Measurements from ENCODE around the gene WDR54. TPM values are rescaled to one million over a fixed set of nuclear protein-coding genes. Genes with fewer than 3 reads are reported as not detected.
A peak's percentile ranks its signal among the peaks of the same experiment; 100 is the strongest.
"Not testable (repeated sequence)": the region's sequence is repeated elsewhere in the genome, so short reads cannot be mapped to it uniquely, and the experiment has no call there.

The WDR54 gene
- total RNA-seq, 2 donors from 2014 or later, result 6.1 to 6.2 TPM

DNA sequence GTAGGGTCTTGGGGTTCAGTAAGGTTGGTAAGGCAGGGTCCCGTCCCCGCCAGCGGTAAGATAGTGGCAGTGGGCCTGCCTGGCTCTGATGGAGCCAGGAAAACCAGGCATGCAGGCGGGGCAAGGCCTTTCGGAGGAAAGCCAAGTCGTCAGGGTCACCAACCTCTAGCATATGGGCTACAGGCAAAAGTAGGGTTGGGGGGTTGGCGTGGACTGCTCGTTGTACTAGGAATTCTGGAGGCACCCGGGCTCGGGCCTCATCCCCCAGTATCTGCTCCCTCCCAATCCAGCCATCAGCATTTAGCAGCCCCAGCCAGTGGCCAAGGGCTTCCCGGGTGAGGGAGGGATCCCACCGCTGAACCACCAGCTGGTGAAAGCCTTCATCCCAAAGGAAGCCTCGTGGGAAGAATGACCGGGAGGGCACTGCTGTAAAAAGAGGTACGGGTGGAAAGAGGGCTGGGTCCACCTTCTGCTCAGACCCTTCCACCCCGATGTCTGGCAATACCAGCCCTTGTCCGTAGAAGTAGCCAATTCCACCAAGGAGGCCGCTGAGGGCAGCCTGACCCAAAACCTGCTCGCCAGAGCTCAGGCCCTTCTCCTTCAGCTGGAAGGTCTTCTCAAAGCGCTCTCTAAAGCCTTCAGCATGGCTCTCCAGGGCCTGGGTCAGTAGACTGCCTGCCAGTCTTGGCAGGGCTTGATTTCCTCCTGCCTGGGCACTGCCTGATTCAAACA, 40.7 kb downstream of the WDR54 start:
- Histone ChIP-seq H3K9me3 (no peaks in the 10 kb centered on the region), H3K4me3 (no peak overlapping the region), H3K36me3 (no peaks in the 10 kb centered on the region), H3K27me3 (replicated peaks; ENCODE audit: insufficient read depth) (no peaks in the 10 kb centered on the region), H3K27ac (no peak overlapping the region), H3K4me1 (ENCODE audit: control insufficient read depth in 1 of 2, low read depth in 2 of 2) (peaks cover 15 to 30% of the 10 kb centered on the region in 2 donors)
- TF ChIP-seq, protein P1, sequence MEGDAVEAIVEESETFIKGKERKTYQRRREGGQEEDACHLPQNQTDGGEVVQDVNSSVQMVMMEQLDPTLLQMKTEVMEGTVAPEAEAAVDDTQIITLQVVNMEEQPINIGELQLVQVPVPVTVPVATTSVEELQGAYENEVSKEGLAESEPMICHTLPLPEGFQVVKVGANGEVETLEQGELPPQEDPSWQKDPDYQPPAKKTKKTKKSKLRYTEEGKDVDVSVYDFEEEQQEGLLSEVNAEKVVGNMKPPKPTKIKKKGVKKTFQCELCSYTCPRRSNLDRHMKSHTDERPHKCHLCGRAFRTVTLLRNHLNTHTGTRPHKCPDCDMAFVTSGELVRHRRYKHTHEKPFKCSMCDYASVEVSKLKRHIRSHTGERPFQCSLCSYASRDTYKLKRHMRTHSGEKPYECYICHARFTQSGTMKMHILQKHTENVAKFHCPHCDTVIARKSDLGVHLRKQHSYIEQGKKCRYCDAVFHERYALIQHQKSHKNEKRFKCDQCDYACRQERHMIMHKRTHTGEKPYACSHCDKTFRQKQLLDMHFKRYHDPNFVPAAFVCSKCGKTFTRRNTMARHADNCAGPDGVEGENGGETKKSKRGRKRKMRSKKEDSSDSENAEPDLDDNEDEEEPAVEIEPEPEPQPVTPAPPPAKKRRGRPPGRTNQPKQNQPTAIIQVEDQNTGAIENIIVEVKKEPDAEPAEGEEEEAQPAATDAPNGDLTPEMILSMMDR (IDR thresholded peaks at IDR 0.05), result no peak
- no peak for ATAC-seq (ENCODE audit: insufficient number of reproducible peaks, low FRiP score, low read depth)
- DNase-seq (ENCODE audit: low spot score), result no peak

GRCh38 chr2:74462786-74463105, 41.2 kb downstream of the WDR54 start:
- Histone ChIP-seq H3K27ac (no peak overlapping the region), H3K4me1 (ENCODE audit: control insufficient read depth in 1 of 2, low read depth in 2 of 2) (peaks cover 15 to 30% of the 10 kb centered on the region in 2 donors), H3K4me3 (no peak overlapping the region), H3K27me3 (replicated peaks; ENCODE audit: insufficient read depth) (no peaks in the 10 kb centered on the region), H3K36me3 (no peaks in the 10 kb centered on the region), H3K9me3 (no peaks in the 10 kb centered on the region)
- DNase-seq (ENCODE audit: low spot score) (no peak), ATAC-seq (ENCODE audit: insufficient number of reproducible peaks, low FRiP score, low read depth) (no peak)
- TF ChIP-seq, protein P1 (IDR thresholded peaks at IDR 0.05), result no peak

- DNase-seq (ENCODE audit: low spot score), result no peak
- Histone ChIP-seq H3K27ac (peak overlapping the region; percentile 87 to 90), H3K36me3 (no peaks in the 10 kb centered on the region), H3K4me3 (peak overlapping the region; percentile 92), H3K27me3 (replicated peaks; ENCODE audit: insufficient read depth) (no peaks in the 10 kb centered on the region), H3K9me3 (no peaks in the 10 kb centered on the region), H3K4me1 (ENCODE audit: control insufficient read depth in 1 of 2, low read depth in 2 of 2) (peaks cover 12 to 21% of the 10 kb centered on the region in 2 donors)
- ATAC-seq (ENCODE audit: insufficient number of reproducible peaks, low FRiP score, low read depth), result no peak
- TF ChIP-seq, protein P1 (IDR thresholded peaks at IDR 0.05), result no peak
Observed at GRCh38 chr2:74464406-74464805, 42.9 kb downstream of the WDR54 start.

- peaks cover 17 to 22% of the 10 kb centered on the region in 2 donors for H3K4me1 ChIP-seq (ENCODE audit: control insufficient read depth in 1 of 2, low read depth in 2 of 2)
- H3K27ac ChIP-seq; ATAC-seq (ENCODE audit: insufficient number of reproducible peaks, low FRiP score, low read depth); H3K9me3 ChIP-seq; DNase-seq (ENCODE audit: low spot score); H3K27me3 ChIP-seq (replicated peaks; ENCODE audit: insufficient read depth); H3K36me3 ChIP-seq; H3K4me3 ChIP-seq: not testable (repeated sequence)
Observed at GRCh38 chr2:74470742-74471141, 49.2 kb downstream of the WDR54 start.

DNA sequence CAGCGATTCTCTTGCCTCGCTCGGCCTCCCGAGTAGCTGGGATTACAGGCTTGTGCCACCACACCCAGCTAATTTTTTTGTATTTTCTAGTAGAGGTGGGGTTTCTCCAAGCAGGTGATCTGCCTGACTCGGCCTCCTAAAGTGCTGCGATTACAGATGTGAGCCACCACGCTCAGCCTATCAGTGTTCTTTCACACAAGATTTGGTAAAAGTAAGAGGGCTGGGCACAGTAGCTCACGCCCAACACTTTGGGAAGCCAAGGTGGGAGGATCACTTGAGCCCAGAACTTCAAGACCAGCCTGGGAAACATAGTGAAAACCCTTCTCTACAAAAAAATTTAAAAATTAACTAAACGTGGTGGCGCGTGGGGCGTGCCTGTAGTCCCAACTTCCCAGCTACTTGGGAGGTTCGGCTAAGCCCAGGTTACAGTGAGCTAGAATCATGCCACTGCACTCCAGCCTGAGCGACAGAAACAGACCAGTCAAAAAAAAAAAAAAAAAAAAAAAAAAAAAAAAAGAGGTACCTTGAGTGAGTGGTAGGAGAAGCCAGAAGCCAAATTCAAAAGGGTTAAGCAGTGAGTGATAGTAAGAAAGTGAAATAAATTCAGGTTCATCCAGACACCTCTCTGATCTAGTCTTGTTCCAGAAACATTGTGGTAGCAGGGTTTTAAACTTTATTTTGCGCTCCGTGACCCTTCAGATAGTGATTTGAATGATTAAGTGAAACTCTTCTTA, 50.0 kb downstream of the WDR54 start:
- Histone ChIP-seq H3K9me3 (no peaks in the 10 kb centered on the region), H3K4me1 (ENCODE audit: control insufficient read depth in 1 of 2, low read depth in 2 of 2) (peaks cover 13 to 16% of the 10 kb centered on the region in 2 donors), H3K4me3 (peak overlapping the region; percentile 72), H3K36me3 (peaks cover 6% of the 10 kb centered on the region), H3K27me3 (replicated peaks; ENCODE audit: insufficient read depth) (no peaks in the 10 kb centered on the region), H3K27ac (peak overlapping the region; percentile 86 to 90)
- ATAC-seq (ENCODE audit: insufficient number of reproducible peaks, low FRiP score, low read depth), result no peak
- no peak for DNase-seq (ENCODE audit: low spot score)
- TF ChIP-seq, protein P1 (IDR thresholded peaks at IDR 0.05), result no peak

All from thoracic aorta (tissue), 2 donors.